OCI-LY1 (cell line): Measurements from ENCODE around the gene PKD2L1.

Source experiments
- H2AFZ ChIP-seq: fragments of 200-600 bp; sonication (generic), shearing (Covaris generic); 2 replicates; pipeline ENCODE4 v1.6.0; 2014; ENCODE audit warnings: antibody characterized with exemption, mild to moderate bottlenecking, low read length
- H3F3A ChIP-seq: fragments of 200-600 bp; sonication (generic), shearing (Covaris generic); 2 replicates; pipeline ENCODE4 v1.6.0; 2014; ENCODE audit warnings: mild to moderate bottlenecking, antibody characterized with exemption, low read length, moderate library complexity; ENCODE audit not compliant: insufficient read depth
- H3K27ac ChIP-seq: fragments of 200-600 bp; sonication (generic); 2 replicates; pipeline ENCODE4 v1.5.1; 2014; ENCODE audit warnings: low read length, mixed run types, mild to moderate bottlenecking, low read depth; ENCODE audit not compliant: poor library complexity, severe bottlenecking
- H3K27me3 ChIP-seq: fragments of 200-600 bp; sonication (generic); 2 replicates; pipeline ENCODE4 v1.6.0; 2014; ENCODE audit warnings: antibody characterized with exemption, mild to moderate bottlenecking, low read length, moderate library complexity; ENCODE audit not compliant: insufficient read depth
- H3K36me3 ChIP-seq: fragments of 200-600 bp; sonication (generic); 2 replicates; pipeline ENCODE4 v1.6.1; 2014; ENCODE audit warnings: mild to moderate bottlenecking, antibody characterized with exemption, low read length, moderate library complexity, mixed read lengths; ENCODE audit not compliant: insufficient read depth
- H3K4me1 ChIP-seq: fragments of 200-600 bp; sonication (generic); 2 replicates; pipeline ENCODE4 v1.5.1; 2014; ENCODE audit warnings: mild to moderate bottlenecking, low read length, moderate library complexity; ENCODE audit not compliant: insufficient read depth, severe bottlenecking
- H3K4me2 ChIP-seq: fragments of 200-600 bp; sonication (generic), shearing (Covaris generic); 2 replicates; pipeline ENCODE4 v1.6.1; 2014; ENCODE audit warnings: low read length
- H3K4me3 ChIP-seq: fragments of 200-600 bp; sonication (generic); 2 replicates; pipeline ENCODE4 v1.5.1; 2014; ENCODE audit warnings: low read length, low read depth, mild to moderate bottlenecking, mixed read lengths; ENCODE audit not compliant: poor library complexity, severe bottlenecking
- H3K79me2 ChIP-seq: fragments of 200-600 bp; shearing (Covaris generic); 2 replicates; pipeline ENCODE4 v1.6.1; 2016; ENCODE audit warnings: mixed run types, low read length, mixed read lengths; ENCODE audit not compliant: insufficient read depth
- H3K9ac ChIP-seq: fragments of 200-600 bp; sonication (generic), shearing (Covaris generic); 2 replicates; pipeline ENCODE4 v1.6.1; 2014; ENCODE audit warnings: mild to moderate bottlenecking, low read length, mixed read lengths
- H3K9me2 ChIP-seq: fragments of 200-600 bp; sonication (generic), shearing (Covaris generic); 2 replicates; pipeline ENCODE4 v1.6.1; 2014; ENCODE audit warnings: low read depth, mild to moderate bottlenecking, low read length, mixed read lengths
- H3K9me3 ChIP-seq: fragments of 200-600 bp; shearing (Covaris generic); 2 replicates; pipeline ENCODE4 v1.6.1; 2014; ENCODE audit warnings: low read length, mixed read lengths
- H4K20me1 ChIP-seq: fragments of 200-600 bp; sonication (generic), shearing (Covaris generic); 2 replicates; pipeline ENCODE4 v1.6.0; 2016; ENCODE audit warnings: mild to moderate bottlenecking, low read length; ENCODE audit not compliant: insufficient read depth
- CTCF ChIP-seq: fragments of 200-600 bp; sonication (generic), shearing (Covaris generic); IDR thresholded peaks from 2 replicates; pipeline ENCODE4 v1.5.1; 2017; ENCODE audit warnings: mild to moderate bottlenecking, antibody characterized with exemption, low read length, moderate library complexity, mixed read lengths
- EZH2 ChIP-seq: fragments of 200-600 bp; sonication (generic), shearing (Covaris generic); IDR thresholded peaks from 2 replicates; pipeline ENCODE4 v1.8.0; 2017; ENCODE audit warnings: borderline replicate concordance, mixed run types, mild to moderate bottlenecking, antibody characterized with exemption, low read length, moderate library complexity, mixed read lengths

Gene PKD2L1

GRCh38 chr10:100334762-100335161 is 4.7 kb upstream of the PKD2L1 start:
- no peaks in the 10 kb centered on the region for H3K9me2 ChIP-seq
- H3F3A ChIP-seq: no peaks in the 10 kb centered on the region
- H3K4me2 ChIP-seq: no peak overlapping the region
- no peaks in the 10 kb centered on the region for H3K79me2 ChIP-seq
- no peak overlapping the region for H2AFZ ChIP-seq
- H3K27ac ChIP-seq: no peak overlapping the region
- no peak overlapping the region for H3K9ac ChIP-seq
- H3K27me3 ChIP-seq: no peaks in the 10 kb centered on the region
- no peaks in the 10 kb centered on the region for H4K20me1 ChIP-seq
- TF ChIP-seq CTCF: no peak
- no peaks in the 10 kb centered on the region for H3K36me3 ChIP-seq
- H3K4me3 ChIP-seq: no peak overlapping the region
- H3K9me3 ChIP-seq: no peaks in the 10 kb centered on the region
- peaks cover 11% of the 10 kb centered on the region for H3K4me1 ChIP-seq

- Histone ChIP-seq H2AFZ (no peak overlapping the region), H4K20me1 (no peaks in the 10 kb centered on the region), H3K27me3 (no peaks in the 10 kb centered on the region), H3K4me3 (no peak overlapping the region), H3K9ac (no peak overlapping the region), H3K36me3 (no peaks in the 10 kb centered on the region), H3K27ac (no peak overlapping the region), H3K9me2 (no peaks in the 10 kb centered on the region), H3F3A (no peaks in the 10 kb centered on the region), H3K4me2 (no peak overlapping the region), H3K4me1 (peaks cover 4% of the 10 kb centered on the region), H3K79me2 (no peaks in the 10 kb centered on the region), H3K9me3 (no peaks in the 10 kb centered on the region)
- TF ChIP-seq CTCF: no peak
- no peak for TF ChIP-seq EZH2
These were observed 3.8 kb upstream of the PKD2L1 start for GRCh38 chr10:100333661-100334440.

- Histone ChIP-seq H3K36me3 (no peaks in the 10 kb centered on the region), H2AFZ (no peak overlapping the region), H3K27me3 (no peaks in the 10 kb centered on the region), H3F3A (no peaks in the 10 kb centered on the region), H3K79me2 (no peaks in the 10 kb centered on the region), H3K27ac (no peak overlapping the region), H3K9ac (no peak overlapping the region), H3K9me3 (no peaks in the 10 kb centered on the region), H4K20me1 (no peaks in the 10 kb centered on the region), H3K4me1 (no peaks in the 10 kb centered on the region), H3K4me2 (no peak overlapping the region), H3K4me3 (no peak overlapping the region), H3K9me2 (no peaks in the 10 kb centered on the region)
- TF ChIP-seq CTCF: no peak
- no peak for TF ChIP-seq EZH2
These were observed 3.1 kb upstream of the PKD2L1 start for GRCh38 chr10:100333106-100333505.
